GM10248 (cell line): ENCODE data around the gene LINC00305.

Source experiments
- CTCF ChIA-PET: fragments of 300-600 bp; sonication (Branson Sonifier 250); formaldehyde crosslinking; extraction: SDS; loops from one replicate; lab custom pipeline; 2021; ENCODE audit warnings: antibody characterized with exemption; lab: Yijun Ruan, JAX
- POLR2A ChIA-PET: fragments of 350-650 bp; sonication (Branson Sonifier 250); formaldehyde crosslinking; extraction: SDS; loops from one replicate; lab custom pipeline; 2020; ENCODE audit warnings: antibody characterized with exemption; lab: Yijun Ruan, JAX
- DNase-seq: peaks from one replicate; pipeline ENCODE4 v3.0.0; 2012; ENCODE audit errors: extremely low spot score
- CTCF ChIP-seq: IDR thresholded peaks from 2 replicates; pipeline ENCODE4 v1.5.1; 2012; ENCODE audit warnings: mild to moderate bottlenecking, low read depth; ENCODE audit errors: extremely low read depth, missing control alignments, control extremely low read depth

The LINC00305 gene

GRCh38 chr18:64179556-64180080 lies 30.7 kb upstream of the LINC00305 start:
- ChIA-PET POLR2A (no interaction called here), CTCF (interaction anchor here (1.0 to 1.5 kb wide), 2 partner anchors 21 to 22 kb away, joined by 3 read pairs; no protein-coding TSS in a partner anchor)
- no peak for TF ChIP-seq CTCF
- DNase-seq: no peak

- no peak for DNase-seq
- ChIA-PET POLR2A (no interaction called here), CTCF (no interaction called here)
- TF ChIP-seq CTCF: no peak
Measured at GRCh38 chr18:64178860-64179259, 30.0 kb upstream of the LINC00305 start.

- POLR2A ChIA-PET: no interaction called here
- no peak for DNase-seq
- TF ChIP-seq CTCF: no peak
- CTCF ChIA-PET: no interaction called here
Measured at GRCh38 chr18:64175432-64175831, 26.5 kb upstream of the LINC00305 start.

GRCh38 chr18:64171576-64171975 lies 22.7 kb upstream of the LINC00305 start:
- no peak for TF ChIP-seq CTCF
- ChIA-PET CTCF (interaction anchor here (1.1 kb wide), 1 partner anchor 139 kb away, joined by 3 read pairs; no protein-coding TSS in a partner anchor), POLR2A (no interaction called here)
- DNase-seq: no peak

GRCh38 chr18:64167408-64167925 lies 18.6 kb upstream of the LINC00305 start:
- CTCF ChIA-PET: no interaction called here
- POLR2A ChIA-PET: no interaction called here
- no peak for TF ChIP-seq CTCF
- DNase-seq: no peak

- CTCF ChIA-PET: interaction anchor here (1.3 to 1.6 kb wide), 4 partner anchors 8 to 244 kb away, joined by 3 to 6 read pairs (median 4); no protein-coding TSS in a partner anchor
- no peak for DNase-seq
Measured at GRCh38 chr18:64165906-64166305, 17.0 kb upstream of the LINC00305 start.

More at GRCh38 chr18:64165906-64166305, 17.0 kb upstream of the LINC00305 start:
- no peak for TF ChIP-seq CTCF
- POLR2A ChIA-PET: interaction anchor here (0.6 kb wide), 1 partner anchor 435 kb away, joined by 3 read pairs; no protein-coding TSS in a partner anchor
